K562 (cell line): ENCODE measurements around the gene PRCC. TPM values are rescaled to one million over a fixed set of nuclear protein-coding genes. Genes with fewer than 3 reads are reported as not detected.

ENCODE experiments used
- ATF7 ChIP-seq: fragments of 450-650 bp; IDR thresholded peaks from 2 replicates; pipeline ENCODE4 v1.7.1; 2014; ENCODE audit warnings: mild to moderate bottlenecking, moderate library complexity
- C11orf30 ChIP-seq: fragments of 450-650 bp; IDR thresholded peaks from 2 replicates; pipeline ENCODE4 v1.6.1; 2016; ENCODE audit warnings: low read depth, mild to moderate bottlenecking
- CXXC5 ChIP-seq: fragments of 250-450 bp; sonication (Bioruptor Pico); IDR thresholded peaks from 2 replicates; pipeline ENCODE4 v1.8.0; 2022; ENCODE audit warnings: inconsistent platforms, mild to moderate bottlenecking, moderate library complexity
- ELF2 ChIP-seq: fragments of 250-450 bp; sonication (Bioruptor Pico); IDR thresholded peaks from 2 replicates; pipeline ENCODE4 v1.5.0; 2021; ENCODE audit warnings: mild to moderate bottlenecking
- EWSR1 ChIP-seq: fragments of 450-650 bp; IDR thresholded peaks from 2 replicates; pipeline ENCODE4 v1.6.1; 2018; ENCODE audit warnings: borderline replicate concordance, mild to moderate bottlenecking, low read depth, moderate library complexity; ENCODE audit not compliant: partially characterized antibody
- FOXO4 ChIP-seq: fragments of 450-650 bp; formaldehyde crosslinking; IDR thresholded peaks from 2 replicates; pipeline ENCODE4 v1.4.0; 2020; ENCODE audit warnings: mild to moderate bottlenecking, moderate library complexity
- HNRNPH1 ChIP-seq: fragments of 200-400 bp; formaldehyde crosslinking; optimal IDR thresholded peaks from 2 replicates; pipeline ENCODE3; 2017; ENCODE audit warnings: low read depth, mild to moderate bottlenecking, low read length, moderate library complexity
- MAZ ChIP-seq, 2 experiments: fragments of 450-650 bp in 1 of 2; sonication (generic) in 1 of 2; formaldehyde crosslinking; IDR thresholded peaks in 1 of 2; conservative IDR thresholded peaks in 1 of 2; 2 replicates each; pipeline versions ENCODE4 v1.4.0 to v1.5.0; 2020; ENCODE audit warnings: mild to moderate bottlenecking in 1 of 2, missing genetic modification reagents in 1 of 2
- MECOM ChIP-seq: fragments of 250-450 bp; sonication (Bioruptor Pico); IDR thresholded peaks from 2 replicates; pipeline ENCODE4 v1.8.0; 2022; ENCODE audit warnings: inconsistent platforms
- NCOA1 ChIP-seq: fragments of 450-650 bp; IDR thresholded peaks from 2 replicates; pipeline ENCODE4 v1.6.1; 2016; ENCODE audit warnings: low read depth
- NR2C1 ChIP-seq, 2 experiments: fragments of 450-650 bp; IDR thresholded peaks; 2 replicates each; pipeline ENCODE4 v1.6.1; 2017; ENCODE audit warnings: mild to moderate bottlenecking in 2 of 2, antibody characterized with exemption in 1 of 2, inconsistent platforms in 1 of 2, missing compliant biosample characterization in 1 of 2, missing genetic modification characterization in 1 of 2
- RAD21 ChIP-seq, 2 experiments: fragments of 250-450 bp in 1 of 2; fragments of 450-650 bp in 1 of 2; sonication (Bioruptor Pico) in 1 of 2; formaldehyde crosslinking in 1 of 2; IDR thresholded peaks in 1 of 2; conservative IDR thresholded peaks in 1 of 2; 2 replicates each; pipeline versions ENCODE4 v1.4.0 to v1.8.0; 2020 to 2022; ENCODE audit warnings: mild to moderate bottlenecking in 2 of 2, moderate library complexity in 1 of 2
- RBM39 ChIP-seq: fragments of 200-400 bp; formaldehyde crosslinking; optimal IDR thresholded peaks from 2 replicates; pipeline ENCODE3; 2018; ENCODE audit warnings: low read depth, low read length
- SPI1 ChIP-seq: IDR thresholded peaks from 2 replicates; pipeline ENCODE4 v1.6.1; 2011; ENCODE audit warnings: low read depth, low read length, control low read depth, borderline replicate concordance
- TAF1 ChIP-seq: IDR thresholded peaks from 2 replicates; pipeline ENCODE4 v1.6.1; 2011; ENCODE audit warnings: mild to moderate bottlenecking, low read length, moderate library complexity; ENCODE audit not compliant: insufficient read depth, control insufficient read depth, severe bottlenecking; ENCODE audit errors: extremely low read depth
- TEAD2 ChIP-seq: fragments of 450-650 bp; IDR thresholded peaks from 2 replicates; pipeline ENCODE4 v1.6.1; 2016; ENCODE audit warnings: missing genetic modification characterization, control low read depth, missing compliant biosample characterization
- TEAD4 ChIP-seq, 2 experiments: sonication (generic) in 1 of 2; formaldehyde crosslinking in 1 of 2; IDR thresholded peaks; 2 replicates each; pipeline versions ENCODE4 v1.6.1 to v1.8.0; 2012 to 2022; ENCODE audit warnings: borderline replicate concordance in 1 of 2, inconsistent platforms in 1 of 2, low read length in 1 of 2, mild to moderate bottlenecking in 1 of 2, missing genetic modification reagents in 1 of 2
- ZNF165 ChIP-seq: fragments of 250-450 bp; sonication (Bioruptor Pico); IDR thresholded peaks from 2 replicates; pipeline ENCODE4 v1.4.0; 2020; ENCODE audit warnings: borderline replicate concordance
- polyA plus RNA-seq, 8 experiments: library from polyadenylated mRNA; depleted of rRNA in 4 of 8; stranded (reverse) in 5 of 8; unstranded in 3 of 8; fragments of >200 nt; fragmentation: Nextera tagmentation in 2 of 8; fragmentation: Illumina TruSeq in 1 of 8; extraction: Ambion mirVana in 2 of 8; extraction: Trizol in 1 of 8; gene quantifications; 2 replicates each; pipeline versions ENCODE4 v1.2.1 to v1.2.3, GENCODE V29; 2011 to 2014; ENCODE audit warnings: inconsistent platforms in 1 of 8, missing spikeins in 1 of 8
- total RNA-seq, 7 experiments: library from RNA; depleted of rRNA in 6 of 7; stranded (reverse); fragments of >200 nt in 6 of 7; fragmentation: Illumina TruSeq in 2 of 7; extraction: Trizol in 2 of 7; gene quantifications; 2 replicates each; pipeline versions ENCODE4 v1.2.1 to v1.2.3, GENCODE V29; 2011 to 2021; ENCODE audit warnings: low replicate concordance in 1 of 7
- TF ChIP-seq, protein P1 (sequence below): sonication (generic); formaldehyde crosslinking; IDR thresholded peaks from 2 replicates; pipeline ENCODE4 v1.9.0; 2022; ENCODE audit warnings: mild to moderate bottlenecking, missing genetic modification reagents
- TF ChIP-seq, protein P2 (sequence below): sonication (generic); formaldehyde crosslinking; IDR thresholded peaks from 2 replicates; pipeline ENCODE4 v1.8.1; 2023; ENCODE audit warnings: missing genetic modification reagents, mild to moderate bottlenecking, borderline replicate concordance

The PRCC gene
- total and polyA plus RNA-seq, 9 of the 15 experiments (the other 6 are each of a cell fraction or from before 2014, with no cell fraction given): 23.9 to 201 (median 41.1) TPM

DNA sequence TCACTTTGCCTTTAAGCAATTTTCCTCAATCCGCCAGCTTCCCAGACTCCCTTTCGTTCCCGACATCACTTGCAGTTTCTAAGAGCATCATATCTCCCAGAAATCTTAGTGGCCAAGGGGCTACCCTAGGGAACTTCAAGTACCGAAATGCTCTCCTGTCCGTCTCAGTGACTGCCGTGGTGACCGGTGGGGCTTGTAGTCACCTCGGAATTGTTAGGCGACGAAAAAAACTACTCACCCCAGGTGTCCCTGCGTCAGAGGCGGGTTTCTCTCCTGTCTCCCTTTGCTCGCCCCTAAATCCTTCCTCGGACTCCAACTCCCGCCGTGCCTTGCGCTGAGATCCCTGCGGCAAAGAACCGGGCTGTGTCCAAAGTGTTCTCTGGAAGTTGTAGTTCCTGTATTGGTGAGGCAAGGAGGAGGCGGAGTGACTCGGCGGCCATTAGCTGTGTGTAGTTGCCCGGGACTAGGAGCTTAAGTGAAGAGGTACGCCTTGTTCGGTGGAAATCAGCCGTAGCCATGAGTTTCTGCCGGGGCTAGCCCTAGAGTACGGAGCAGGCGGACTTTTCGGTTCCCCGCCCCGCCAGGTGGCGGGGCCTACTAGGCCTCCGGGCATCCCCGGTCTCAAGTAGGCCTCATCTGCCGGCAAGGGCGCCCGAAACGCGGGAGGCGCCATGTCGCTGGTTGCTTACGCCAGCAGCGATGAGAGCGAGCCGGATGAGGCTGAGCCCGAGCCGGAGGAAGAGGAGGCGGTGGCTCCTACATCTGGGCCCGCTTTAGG is at the start of gene PRCC (continued):
- no peak; the same call in none of the 2 replicates for TF ChIP-seq TEAD4 (IDR thresholded peaks at IDR 0.05; ENCODE audit: low read length)
- no peak for TF ChIP-seq TEAD4 (CRISPR knock-in tag; IDR thresholded peaks at IDR 0.05; ENCODE audit: borderline replicate concordance)
- TF ChIP-seq HNRNPH1: no peak
- TF ChIP-seq CXXC5 (CRISPR knock-in tag): peak; percentile 75
- no peak for TF ChIP-seq SPI1
- no peak for TF ChIP-seq TEAD2 (tag)
- no peak for TF ChIP-seq ELF2 (CRISPR knock-in tag)
- no peak for TF ChIP-seq FOXO4 (CRISPR knock-in tag)
- no peak for TF ChIP-seq MECOM (CRISPR knock-in tag)
- TF ChIP-seq NCOA1: peak; percentile 34; the same call in 1 of the 2 replicates
- TF ChIP-seq EWSR1: no peak
- TF ChIP-seq, protein P1, sequence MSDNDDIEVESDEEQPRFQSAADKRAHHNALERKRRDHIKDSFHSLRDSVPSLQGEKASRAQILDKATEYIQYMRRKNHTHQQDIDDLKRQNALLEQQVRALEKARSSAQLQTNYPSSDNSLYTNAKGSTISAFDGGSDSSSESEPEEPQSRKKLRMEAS (CRISPR knock-in tag): no peak; the same call in 1 of the 2 replicates
- TF ChIP-seq RBM39: no peak
- peak; percentile 91; the same call in 1 of the 2 replicates for TF ChIP-seq ATF7
- TF ChIP-seq C11orf30: peak; percentile 53
- TF ChIP-seq, protein P2, sequence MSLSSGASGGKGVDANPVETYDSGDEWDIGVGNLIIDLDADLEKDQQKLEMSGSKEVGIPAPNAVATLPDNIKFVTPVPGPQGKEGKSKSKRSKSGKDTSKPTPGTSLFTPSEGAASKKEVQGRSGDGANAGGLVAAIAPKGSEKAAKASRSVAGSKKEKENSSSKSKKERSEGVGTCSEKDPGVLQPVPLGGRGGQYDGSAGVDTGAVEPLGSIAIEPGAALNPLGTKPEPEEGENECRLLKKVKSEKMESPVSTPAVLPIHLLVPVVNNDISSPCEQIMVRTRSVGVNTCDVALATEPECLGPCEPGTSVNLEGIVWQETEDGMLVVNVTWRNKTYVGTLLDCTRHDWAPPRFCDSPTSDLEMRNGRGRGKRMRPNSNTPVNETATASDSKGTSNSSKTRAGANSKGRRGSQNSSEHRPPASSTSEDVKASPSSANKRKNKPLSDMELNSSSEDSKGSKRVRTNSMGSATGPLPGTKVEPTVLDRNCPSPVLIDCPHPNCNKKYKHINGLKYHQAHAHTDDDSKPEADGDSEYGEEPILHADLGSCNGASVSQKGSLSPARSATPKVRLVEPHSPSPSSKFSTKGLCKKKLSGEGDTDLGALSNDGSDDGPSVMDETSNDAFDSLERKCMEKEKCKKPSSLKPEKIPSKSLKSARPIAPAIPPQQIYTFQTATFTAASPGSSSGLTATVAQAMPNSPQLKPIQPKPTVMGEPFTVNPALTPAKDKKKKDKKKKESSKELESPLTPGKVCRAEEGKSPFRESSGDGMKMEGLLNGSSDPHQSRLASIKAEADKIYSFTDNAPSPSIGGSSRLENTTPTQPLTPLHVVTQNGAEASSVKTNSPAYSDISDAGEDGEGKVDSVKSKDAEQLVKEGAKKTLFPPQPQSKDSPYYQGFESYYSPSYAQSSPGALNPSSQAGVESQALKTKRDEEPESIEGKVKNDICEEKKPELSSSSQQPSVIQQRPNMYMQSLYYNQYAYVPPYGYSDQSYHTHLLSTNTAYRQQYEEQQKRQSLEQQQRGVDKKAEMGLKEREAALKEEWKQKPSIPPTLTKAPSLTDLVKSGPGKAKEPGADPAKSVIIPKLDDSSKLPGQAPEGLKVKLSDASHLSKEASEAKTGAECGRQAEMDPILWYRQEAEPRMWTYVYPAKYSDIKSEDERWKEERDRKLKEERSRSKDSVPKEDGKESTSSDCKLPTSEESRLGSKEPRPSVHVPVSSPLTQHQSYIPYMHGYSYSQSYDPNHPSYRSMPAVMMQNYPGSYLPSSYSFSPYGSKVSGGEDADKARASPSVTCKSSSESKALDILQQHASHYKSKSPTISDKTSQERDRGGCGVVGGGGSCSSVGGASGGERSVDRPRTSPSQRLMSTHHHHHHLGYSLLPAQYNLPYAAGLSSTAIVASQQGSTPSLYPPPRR (CRISPR knock-in tag): no peak
- peak; percentile 73 for TF ChIP-seq NR2C1 (IDR thresholded peaks at IDR 0.05)
- peak; percentile 92 for TF ChIP-seq NR2C1 (tag; IDR thresholded peaks at IDR 0.05)
- no peak for TF ChIP-seq ZNF165
- TF ChIP-seq TAF1: no peak
- 0 out of 4 replicates have a peak, but pooled peaks of 1 of the 2 experiments have one; percentile 3 for TF ChIP-seq RAD21 (CRISPR knock-in tag; conservative IDR thresholded peaks at IDR 0.05 in 1 of 2, IDR thresholded peaks at IDR 0.05 in 1 of 2)
- peak; percentile 60 to 61; a peak in 2 of 4 replicates for TF ChIP-seq MAZ (CRISPR knock-in tag; conservative IDR thresholded peaks at IDR 0.05 in 1 of 2, IDR thresholded peaks at IDR 0.05 in 1 of 2)
